Adrenal gland (tissue), 5 donors: ENCODE data around the gene PACSIN2.

Experiments used
- POLR2A ChIP-seq, 2 donors: fragments of 450-650 bp; IDR thresholded peaks; one replicate each; pipeline ENCODE4 v1.6.1; 2017; ENCODE audit warnings: antibody characterized with exemption in 2 of 2, mild to moderate bottlenecking in 2 of 2, moderate library complexity in 1 of 2
- TF ChIP-seq, protein P1 (sequence below), 6 experiments: fragments of 450-650 bp in 4 of 6; fragments of 200-600 bp in 2 of 6; sonication (generic) in 1 of 6; IDR thresholded peaks; 1 replicate in 5 of 6; 2 replicates in 1 of 6; pipeline versions ENCODE4 v1.5.1 to v1.8.0; 2016 to 2021; ENCODE audit warnings: antibody characterized with exemption in 6 of 6, mild to moderate bottlenecking in 2 of 6, moderate library complexity in 1 of 6
- donor health status: DM: no; HTN: no; CAD: no.

DNA sequence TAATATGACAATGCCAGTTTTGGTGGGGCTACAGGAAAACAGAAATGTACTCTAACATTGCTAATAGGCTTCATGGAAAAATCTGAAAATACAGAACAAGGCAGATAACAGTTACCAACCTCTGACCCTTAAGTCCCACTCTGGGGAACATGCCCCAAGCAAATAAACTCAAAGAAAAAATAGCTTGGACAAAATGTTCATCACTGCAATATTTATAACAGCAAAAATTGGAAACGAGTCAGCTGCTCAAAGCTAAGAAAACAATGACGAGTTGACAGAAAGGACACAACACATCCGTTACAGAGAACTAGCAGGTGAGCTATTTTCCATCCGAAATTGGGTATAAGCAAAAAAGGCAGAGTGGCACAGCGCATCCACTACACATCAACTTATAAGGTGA is 70.5 kb downstream of the PACSIN2 start:
- TF ChIP-seq, protein P1, sequence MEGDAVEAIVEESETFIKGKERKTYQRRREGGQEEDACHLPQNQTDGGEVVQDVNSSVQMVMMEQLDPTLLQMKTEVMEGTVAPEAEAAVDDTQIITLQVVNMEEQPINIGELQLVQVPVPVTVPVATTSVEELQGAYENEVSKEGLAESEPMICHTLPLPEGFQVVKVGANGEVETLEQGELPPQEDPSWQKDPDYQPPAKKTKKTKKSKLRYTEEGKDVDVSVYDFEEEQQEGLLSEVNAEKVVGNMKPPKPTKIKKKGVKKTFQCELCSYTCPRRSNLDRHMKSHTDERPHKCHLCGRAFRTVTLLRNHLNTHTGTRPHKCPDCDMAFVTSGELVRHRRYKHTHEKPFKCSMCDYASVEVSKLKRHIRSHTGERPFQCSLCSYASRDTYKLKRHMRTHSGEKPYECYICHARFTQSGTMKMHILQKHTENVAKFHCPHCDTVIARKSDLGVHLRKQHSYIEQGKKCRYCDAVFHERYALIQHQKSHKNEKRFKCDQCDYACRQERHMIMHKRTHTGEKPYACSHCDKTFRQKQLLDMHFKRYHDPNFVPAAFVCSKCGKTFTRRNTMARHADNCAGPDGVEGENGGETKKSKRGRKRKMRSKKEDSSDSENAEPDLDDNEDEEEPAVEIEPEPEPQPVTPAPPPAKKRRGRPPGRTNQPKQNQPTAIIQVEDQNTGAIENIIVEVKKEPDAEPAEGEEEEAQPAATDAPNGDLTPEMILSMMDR (IDR thresholded peaks at IDR 0.05): no peak
- TF ChIP-seq POLR2A (IDR thresholded peaks at IDR 0.05): no peak
